Epithelial cell of umbilical artery (primary cell): Measurements from ENCODE around the gene ZNF585A. TPM values are rescaled to one million over a fixed set of nuclear protein-coding genes. Genes with fewer than 3 reads are reported as not detected.

Experiments
- total RNA-seq: library from RNA; depleted of rRNA; stranded (reverse); fragments of >200 nt; gene quantifications from 2 replicates; pipeline ENCODE4 v1.2.3, GENCODE V29; 2014

The ZNF585A gene
- 5.5 and 11.7 TPM in 2 replicates for total RNA-seq

DNA sequence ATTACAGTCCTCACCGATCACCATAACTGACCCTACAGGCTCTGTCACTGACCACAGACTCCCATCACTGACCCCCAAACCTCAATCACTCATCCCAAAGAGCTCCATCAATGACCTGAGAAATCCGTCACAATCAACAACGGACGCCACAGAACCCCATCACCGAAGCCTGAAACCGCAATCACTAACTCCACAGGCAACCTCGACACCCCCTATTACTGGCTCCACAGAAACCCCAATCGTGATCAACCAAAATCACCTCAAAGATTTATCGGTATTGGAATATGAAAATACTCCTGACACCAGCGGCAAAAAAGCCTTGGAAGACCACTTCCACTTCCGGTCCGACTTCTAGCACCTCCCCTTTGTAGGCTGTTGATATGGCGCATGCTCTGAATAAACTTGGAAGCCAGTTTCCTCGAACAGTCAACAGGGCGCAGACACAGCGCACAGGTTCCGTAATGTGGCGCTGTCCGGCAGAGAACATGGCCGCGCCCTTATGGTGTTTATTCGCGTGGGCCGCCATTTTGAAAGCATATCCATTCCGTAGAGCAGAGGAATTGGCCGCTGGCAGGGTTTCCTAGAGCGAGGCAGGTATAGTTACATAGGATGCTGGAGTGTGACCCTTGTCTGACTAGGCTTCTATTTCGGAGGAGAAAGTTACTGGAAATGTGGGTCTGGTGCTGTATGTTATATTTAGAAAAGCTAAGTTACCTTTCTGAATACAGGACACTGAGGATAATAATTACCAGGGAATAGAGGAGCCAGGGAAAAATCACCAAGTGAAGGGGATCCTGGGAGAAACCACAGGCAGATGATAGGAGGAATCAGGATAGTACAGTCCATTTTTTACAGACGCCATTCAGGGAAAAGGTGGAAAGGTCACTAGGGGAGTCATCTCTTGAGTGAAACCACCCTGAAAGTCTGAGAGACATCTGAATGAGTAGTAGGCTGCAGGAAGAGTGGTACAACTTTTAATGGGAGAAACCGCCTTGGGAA is at the start of gene ZNF585A:
TSS of gene ZNF585A (minus strand) at position 328 of the 999 bp plus-strand sequence. CDS start 2,785 bp downstream, outside the sequence.

DNA sequence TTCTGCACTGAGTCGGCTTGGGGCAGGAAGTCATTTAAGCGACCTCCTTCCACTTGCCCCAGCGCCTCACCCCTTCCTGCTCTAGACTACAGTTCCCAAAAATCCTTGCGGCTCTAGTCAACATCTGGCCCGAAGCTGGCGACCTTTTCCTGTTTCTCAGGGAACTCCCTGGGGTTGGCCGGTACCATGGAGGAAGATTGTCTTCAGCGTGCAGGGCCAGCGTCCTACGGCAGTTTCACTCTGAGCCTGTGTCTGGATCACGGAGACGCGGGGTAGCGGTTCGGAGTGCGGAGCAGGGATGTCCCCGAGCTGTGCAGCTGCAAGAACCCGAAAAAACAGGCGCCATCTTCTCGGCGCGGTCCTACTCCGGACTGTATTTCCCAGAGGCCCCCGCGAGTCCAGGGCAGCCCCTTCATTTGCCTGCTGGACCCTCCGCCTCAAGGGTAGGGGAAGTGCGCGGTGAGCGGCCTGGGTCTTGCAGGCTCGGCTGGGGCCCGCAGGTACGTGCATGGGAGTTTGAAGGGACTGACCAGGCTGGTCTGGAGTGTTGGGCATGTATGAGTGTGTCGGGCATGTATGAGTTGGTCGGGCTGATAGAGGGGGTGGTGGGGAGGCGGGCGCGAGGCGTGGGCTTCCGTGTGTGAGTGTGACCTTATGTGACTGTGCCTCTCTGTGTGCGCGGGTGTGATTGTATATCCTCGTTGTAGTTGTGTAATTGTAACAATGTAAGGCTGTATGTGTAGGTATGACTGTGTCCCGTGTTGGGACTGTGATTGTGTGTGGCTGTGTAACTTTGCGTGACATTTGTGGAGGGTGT is 45.5 kb upstream of the ZNF585A start, which contains the start of gene ZNF383:
TSS of gene ZNF383 (plus strand) at position 440 of the 817 bp plus-strand sequence. CDS start 12,240 bp downstream, outside the sequence.

Other genes starting within 250 kb of the ZNF585A start
- 5.5 and 11.6 TPM in 2 replicates for gene ZNF420, start 94.3 kb downstream of the ZNF585A start, total RNA-seq
- gene ZNF585B, start 37.8 kb upstream of the ZNF585A start, total RNA-seq = 3.9 and 7.1 TPM in 2 replicates
- 2.9 and 4.6 TPM in 2 replicates for gene ZNF383, start 45.5 kb upstream of the ZNF585A start, total RNA-seq
- 4.5 and 6.1 TPM in 2 replicates for gene ZNF527, start 198.4 kb upstream of the ZNF585A start, total RNA-seq